HepG2 (cell line): ENCODE data around the gene IL4I1. TPM values are rescaled to one million over a fixed set of nuclear protein-coding genes. Genes with fewer than 3 reads are reported as not detected.

Experiments
- CEBPZ ChIP-seq: IDR thresholded peaks from 2 replicates; pipeline ENCODE4 v1.6.1; 2012; ENCODE audit warnings: low read length, improper control_type of control experiment
- ZBTB40 ChIP-seq, 2 experiments: fragments of 450-650 bp in 1 of 2; sonication (generic) in 1 of 2; formaldehyde crosslinking in 1 of 2; IDR thresholded peaks; 2 replicates each; pipeline versions ENCODE4 v1.6.1 to v1.8.0; 2016 to 2022; ENCODE audit warnings: antibody characterized with exemption in 1 of 2, mild to moderate bottlenecking in 1 of 2, missing genetic modification reagents in 1 of 2
- ZFP1 ChIP-seq: IDR thresholded peaks from 2 replicates; pipeline ENCODE4 v1.6.1; 2016
- ZNF331 ChIP-seq: sonication (generic); formaldehyde crosslinking; IDR thresholded peaks from 2 replicates; pipeline ENCODE4 v1.4.0; 2020; ENCODE audit warnings: missing genetic modification reagents
- ZNF350 ChIP-seq: sonication (generic); formaldehyde crosslinking; IDR thresholded peaks from 2 replicates; pipeline ENCODE4 v1.4.0; 2020; ENCODE audit warnings: mild to moderate bottlenecking, low read depth, missing genetic modification reagents, borderline replicate concordance
- ZNF616 ChIP-seq: sonication (generic); formaldehyde crosslinking; IDR thresholded peaks from 2 replicates; pipeline ENCODE4 v1.5.0; 2020; ENCODE audit warnings: low read depth, mild to moderate bottlenecking, missing genetic modification reagents
- ZNF644 ChIP-seq: IDR thresholded peaks from 2 replicates; pipeline ENCODE4 v1.6.1; 2016; ENCODE audit warnings: low read depth
- ZNF678 ChIP-seq: sonication (generic); formaldehyde crosslinking; IDR thresholded peaks from 2 replicates; pipeline ENCODE4 v1.4.0; 2020; ENCODE audit warnings: mild to moderate bottlenecking, missing genetic modification reagents
- polyA plus RNA-seq, 8 experiments: library from polyadenylated mRNA; depleted of rRNA in 3 of 8; stranded (reverse) in 7 of 8; unstranded in 1 of 8; fragments of >200 nt; fragmentation: Illumina TruSeq in 4 of 8; extraction: Trizol in 4 of 8; gene quantifications; 2 replicates each; pipeline versions ENCODE4 v1.2.1 to v1.2.3, GENCODE V29; 2011 to 2016; ENCODE audit warnings: low read depth in 4 of 8, missing spikeins in 1 of 8, mixed read lengths in 1 of 8; ENCODE audit not compliant: insufficient read depth in 1 of 8
- total RNA-seq, 5 experiments: library from RNA; depleted of rRNA; stranded (reverse); fragments of >200 nt; fragmentation: Illumina TruSeq; extraction: Trizol; gene quantifications; 2 replicates each; pipeline ENCODE4 v1.2.3, GENCODE V29; 2016; ENCODE audit warnings: low read depth in 1 of 5
- TF ChIP-seq, protein P1 (sequence below): sonication (generic); formaldehyde crosslinking; IDR thresholded peaks from 2 replicates; pipeline ENCODE4 v1.4.0; 2020; ENCODE audit warnings: mild to moderate bottlenecking, missing genetic modification reagents

The IL4I1 gene
- total and polyA plus RNA-seq, 2 of the 13 experiments (the other 11 are each of a cell fraction or from before 2014, with no cell fraction given), result not detected

DNA sequence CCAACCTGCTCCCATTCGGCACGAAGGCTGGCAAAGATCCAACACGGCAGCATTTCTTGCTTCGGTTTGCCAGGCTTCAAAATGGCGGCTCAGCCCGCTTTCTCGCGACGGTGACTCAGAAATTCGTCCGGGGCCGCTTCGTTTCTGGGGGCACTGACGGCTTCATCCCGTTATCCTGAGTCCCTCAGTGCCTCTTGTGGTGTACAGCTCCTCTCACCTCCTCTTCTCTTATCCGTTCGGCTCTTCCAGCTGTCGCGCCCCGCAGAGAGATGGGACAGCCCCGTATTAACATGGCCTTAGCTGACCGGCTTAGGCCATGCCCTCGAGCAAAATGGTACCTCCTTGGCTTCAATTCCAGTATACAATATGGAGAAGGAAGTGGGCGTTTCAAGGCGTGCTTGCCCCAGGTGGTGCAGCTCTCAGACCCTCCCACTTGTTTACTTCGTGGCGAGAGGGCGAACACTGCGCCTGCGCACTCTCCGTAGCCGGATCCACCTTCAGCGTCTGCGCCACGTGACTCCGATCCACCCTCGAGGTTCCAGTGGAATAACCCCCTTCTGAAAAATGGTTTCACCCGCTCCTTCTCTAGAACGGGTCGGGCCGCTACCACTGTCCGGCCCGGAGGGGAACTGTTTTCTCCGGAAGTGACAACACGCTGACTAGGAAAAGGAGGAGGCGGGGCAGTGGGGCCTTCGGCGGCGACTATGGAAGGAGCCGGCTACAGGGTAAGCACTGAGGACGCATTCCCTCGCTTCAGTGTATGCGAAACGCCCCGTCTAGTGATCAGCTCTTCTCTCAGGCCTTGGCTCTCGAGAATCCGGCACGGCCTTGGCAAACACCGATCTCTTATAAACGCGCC lies 19.4 kb downstream of the IL4I1 start, which contains the start of the genes AKT1S1 and TBC1D17 (continued):
- TF ChIP-seq, protein P1, sequence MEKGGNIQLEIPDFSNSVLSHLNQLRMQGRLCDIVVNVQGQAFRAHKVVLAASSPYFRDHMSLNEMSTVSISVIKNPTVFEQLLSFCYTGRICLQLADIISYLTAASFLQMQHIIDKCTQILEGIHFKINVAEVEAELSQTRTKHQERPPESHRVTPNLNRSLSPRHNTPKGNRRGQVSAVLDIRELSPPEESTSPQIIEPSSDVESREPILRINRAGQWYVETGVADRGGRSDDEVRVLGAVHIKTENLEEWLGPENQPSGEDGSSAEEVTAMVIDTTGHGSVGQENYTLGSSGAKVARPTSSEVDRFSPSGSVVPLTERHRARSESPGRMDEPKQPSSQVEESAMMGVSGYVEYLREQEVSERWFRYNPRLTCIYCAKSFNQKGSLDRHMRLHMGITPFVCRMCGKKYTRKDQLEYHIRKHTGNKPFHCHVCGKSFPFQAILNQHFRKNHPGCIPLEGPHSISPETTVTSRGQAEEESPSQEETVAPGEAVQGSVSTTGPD (CRISPR knock-in tag), result no peak
- peak; percentile 14; the same call in 1 of the 2 replicates for TF ChIP-seq ZNF350 (CRISPR knock-in tag)
- no peak for TF ChIP-seq ZFP1
- no peak for TF ChIP-seq ZNF331
- no peak for TF ChIP-seq CEBPZ
- no peak for TF ChIP-seq ZNF616 (CRISPR knock-in tag)
- 0 out of 2 replicates have a peak, but pooled peaks have one; percentile 4 for TF ChIP-seq ZNF644 (CRISPR knock-in tag)
- no peak; the same call in 1 of the 2 replicates for TF ChIP-seq ZBTB40 (IDR thresholded peaks at IDR 0.05)
- peak; percentile 63; the same call in 1 of the 2 replicates for TF ChIP-seq ZBTB40 (CRISPR knock-in tag; IDR thresholded peaks at IDR 0.05)
- TF ChIP-seq ZNF678, result no peak
